Measurements from ENCODE around the gene RNF44. TPM values are rescaled to one million over a fixed set of nuclear protein-coding genes. Genes with fewer than 3 reads are reported as not detected.
"Not testable (repeated sequence)": the region's sequence is repeated elsewhere in the genome, so short reads cannot be mapped to it uniquely, and the experiment has no call there.

The RNF44 gene
- polyA plus RNA-seq, 3 donors from 2014 or later: 1.2 to 9.8 (median 2.0) TPM

DNA sequence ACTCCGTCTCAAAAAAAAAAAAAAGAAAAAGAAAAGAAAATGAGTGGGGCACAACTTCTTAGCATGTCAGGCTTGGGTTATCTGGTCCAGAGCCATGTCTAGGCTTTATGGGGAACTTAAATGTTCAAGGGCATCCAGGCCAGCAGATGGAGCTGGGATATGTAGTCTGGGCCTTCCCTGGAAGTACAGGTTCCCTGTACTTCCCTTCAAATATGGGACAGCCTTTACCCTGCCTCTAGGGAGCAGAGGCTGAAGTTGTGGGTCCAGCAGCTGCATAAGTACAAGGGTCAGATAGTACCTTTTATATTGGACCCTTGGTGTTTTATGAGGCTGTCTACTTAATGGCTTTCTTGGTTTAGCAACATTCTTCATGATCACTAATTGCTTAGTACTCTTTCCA is 46.9 kb downstream of the RNF44 start:
- H3K9me3 Mint-ChIP-seq: no peaks in the 10 kb centered on the region
- no peak for DNase-seq
- peak overlapping the region in 2 of 5 donors; percentile 27 to 36 for H3K4me3 Mint-ChIP-seq
- H3K4me1 Mint-ChIP-seq: peaks cover 36 to 40% of the 10 kb centered on the region in 2 donors
- H3K27ac Mint-ChIP-seq: peak overlapping the region in 4 of 6 donors; percentile 37 to 53 (median 44)
- H3K27me3 Mint-ChIP-seq (ENCODE audit: low read depth in 3 of 3): peaks cover 0 to 2% (median 1%) of the 10 kb centered on the region in 3 donors
- H3K36me3 Mint-ChIP-seq: peaks cover 19 to 57% (median 35%) of the 10 kb centered on the region in 3 donors

DNA sequence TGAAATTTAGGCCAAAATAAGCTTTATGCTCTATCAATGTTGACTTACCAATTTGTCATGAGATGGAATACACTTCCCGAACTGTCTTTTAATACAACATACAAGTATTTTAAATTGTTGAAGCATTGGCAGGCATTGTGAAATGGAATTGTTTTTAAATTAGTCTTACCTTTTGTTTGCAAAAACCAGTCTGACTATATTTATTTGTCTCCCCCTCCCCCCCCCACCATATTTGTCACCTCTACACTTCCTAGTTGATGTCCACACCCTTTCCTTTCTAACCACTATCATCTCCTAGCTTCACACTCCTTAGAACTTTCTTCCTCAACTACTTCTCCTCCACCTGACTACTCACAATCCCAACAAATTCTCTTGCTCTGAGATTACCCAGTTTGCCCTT is 48.1 kb downstream of the RNF44 start:
- DNase-seq: no peak
- Mint-ChIP-seq H3K4me3 (peak overlapping the region; percentile 67 to 87 (median 78)), H3K4me1 (peaks cover 47 to 48% of the 10 kb centered on the region in 2 donors), H3K27me3 (ENCODE audit: low read depth in 3 of 3) (peaks cover 0 to 2% (median 1%) of the 10 kb centered on the region in 3 donors), H3K27ac (peak overlapping the region; percentile 37 to 91 (median 84)), H3K36me3 (peaks cover 21 to 52% (median 28%) of the 10 kb centered on the region in 3 donors), H3K9me3 (no peaks in the 10 kb centered on the region)

DNA sequence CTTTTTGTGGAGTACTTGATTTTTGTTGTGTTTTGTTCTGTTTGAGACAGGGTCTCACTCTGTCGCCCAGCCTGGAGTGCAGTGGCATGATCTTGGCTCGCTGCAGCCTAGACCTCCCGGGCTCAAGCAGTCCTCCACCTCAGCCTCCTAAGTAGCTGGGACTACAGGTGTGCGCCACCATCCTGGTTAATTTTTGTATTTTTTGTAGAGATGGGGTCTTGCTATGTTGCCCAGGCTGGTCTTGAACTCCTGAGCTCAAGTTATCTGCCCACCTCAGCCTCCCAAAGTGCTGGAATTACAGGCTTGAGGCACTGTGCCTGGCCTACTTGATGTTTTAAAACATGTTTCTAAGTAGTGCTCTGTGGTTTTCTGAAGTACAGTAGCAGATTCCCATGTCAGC is 50.0 kb downstream of the RNF44 start:
- H3K27ac Mint-ChIP-seq; H3K9me3 Mint-ChIP-seq; DNase-seq; H3K27me3 Mint-ChIP-seq (ENCODE audit: low read depth in 3 of 3); H3K4me3 Mint-ChIP-seq: not testable (repeated sequence)
- peaks cover 48 to 68% of the 10 kb centered on the region in 2 donors for H3K4me1 Mint-ChIP-seq
- H3K36me3 Mint-ChIP-seq: peaks cover 9 to 33% (median 21%) of the 10 kb centered on the region in 3 donors

DNA sequence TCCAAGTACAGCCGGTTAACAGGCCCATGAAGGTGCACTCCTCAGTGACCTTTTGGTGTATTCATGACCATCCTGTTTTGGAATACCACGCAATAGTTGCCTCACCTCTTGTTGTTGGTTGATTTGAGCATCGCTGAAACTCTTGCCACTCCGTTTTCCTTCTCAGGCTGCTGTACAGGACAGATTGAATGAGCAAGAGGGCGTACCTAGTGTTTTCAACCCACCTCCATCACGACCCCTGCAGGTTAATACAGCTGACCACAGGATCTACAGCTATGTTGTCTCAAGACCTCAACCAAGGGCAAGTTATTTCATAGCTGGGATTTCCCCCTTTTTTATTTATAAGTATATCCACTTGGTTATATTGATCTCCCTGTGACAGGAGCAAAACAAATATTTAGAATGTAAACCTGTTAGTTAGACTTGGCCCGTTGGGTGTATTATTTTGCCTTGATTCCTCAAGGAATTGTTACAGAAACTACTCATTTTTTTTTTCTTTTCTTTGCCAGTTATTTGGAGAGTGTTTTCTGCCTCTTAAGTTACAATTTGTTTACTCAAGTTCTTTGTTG is 50.9 kb downstream of the RNF44 start:
- Mint-ChIP-seq H3K27ac (peak overlapping the region in 1 of 6 donors; percentile 26), H3K27me3 (ENCODE audit: low read depth in 3 of 3) (peaks cover 0 to 2% (median 1%) of the 10 kb centered on the region in 3 donors), H3K36me3 (peaks cover 6 to 25% (median 21%) of the 10 kb centered on the region in 3 donors), H3K4me1 (peaks cover 52 to 73% of the 10 kb centered on the region in 2 donors), H3K4me3 (no peak overlapping the region), H3K9me3 (no peaks in the 10 kb centered on the region)
- no peak for DNase-seq

DNA sequence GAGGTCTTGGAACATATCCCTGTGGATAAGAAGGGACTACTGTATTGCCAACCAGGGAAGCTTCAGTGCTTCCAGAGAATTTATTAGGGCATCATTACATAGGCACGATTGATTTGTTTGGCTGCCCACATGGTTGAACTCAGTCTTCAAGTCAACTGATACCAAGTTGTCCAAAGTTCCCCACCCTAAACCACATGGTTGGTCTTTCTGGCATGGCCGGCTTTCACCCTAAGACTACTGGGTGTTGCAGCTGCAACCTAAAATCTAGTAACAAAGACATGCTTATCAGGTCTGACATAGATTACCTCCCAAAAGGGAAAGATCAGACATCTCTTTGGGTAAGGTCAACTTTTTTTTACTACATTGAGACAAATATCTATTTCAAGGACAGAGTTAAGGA is 52.0 kb downstream of the RNF44 start:
- DNase-seq: no peak
- no peak overlapping the region for H3K4me3 Mint-ChIP-seq
- H3K9me3 Mint-ChIP-seq: no peaks in the 10 kb centered on the region
- peaks cover 0 to 2% (median 1%) of the 10 kb centered on the region in 3 donors for H3K27me3 Mint-ChIP-seq (ENCODE audit: low read depth in 3 of 3)
- peak overlapping the region in 1 of 6 donors; percentile 69 for H3K27ac Mint-ChIP-seq
- H3K36me3 Mint-ChIP-seq: peaks cover 6 to 18% (median 13%) of the 10 kb centered on the region in 3 donors
- H3K4me1 Mint-ChIP-seq: peaks cover 46 to 66% of the 10 kb centered on the region in 2 donors

DNA sequence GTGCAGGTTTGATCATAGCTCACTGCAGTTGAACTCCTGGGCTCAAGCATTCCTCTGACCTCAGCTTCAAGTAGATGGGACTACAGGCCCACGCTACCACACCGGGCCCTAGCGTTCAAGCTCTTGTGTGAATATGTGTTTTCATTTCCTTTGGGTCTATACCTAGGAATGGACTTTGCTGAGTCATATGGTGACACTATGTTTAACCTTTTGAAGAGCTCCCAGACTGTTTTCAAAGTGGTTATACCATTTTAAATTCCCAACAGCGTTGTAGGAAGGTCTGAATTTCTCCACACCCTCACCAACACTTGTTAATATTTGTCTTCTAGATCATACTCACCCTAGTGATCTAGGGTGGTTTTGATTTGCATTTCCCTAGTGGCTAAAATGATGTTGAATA is 55.5 kb downstream of the RNF44 start:
- H3K27ac Mint-ChIP-seq: peak overlapping the region in 2 of 6 donors; percentile 14 to 55
- H3K4me1 Mint-ChIP-seq: peaks cover 22 to 52% of the 10 kb centered on the region in 2 donors
- DNase-seq: no peak
- no peaks in the 10 kb centered on the region for H3K9me3 Mint-ChIP-seq
- H3K36me3 Mint-ChIP-seq: peaks cover 0 to 13% (median 10%) of the 10 kb centered on the region in 3 donors
- H3K4me3 Mint-ChIP-seq: no peak overlapping the region
- H3K27me3 Mint-ChIP-seq (ENCODE audit: low read depth in 3 of 3): no peaks in the 10 kb centered on the region

Other genes with a start within 250 kb of the RNF44 start
- 10 to 100 TPM; 43.8 to 56.0 (median 50.9) TPM for gene KIAA1191, start 175.6 kb downstream of the RNF44 start, polyA plus RNA-seq
- gene ARL10, start 171.9 kb downstream of the RNF44 start, polyA plus RNA-seq: under 1 TPM; 0.02 to 0.76 (median 0.45) TPM
- 10 to 100 TPM in 2 of 3 donors, 1 to 10 TPM in 1; 5.7 to 34.7 (median 16.6) TPM for gene NOP16, start 148.8 kb downstream of the RNF44 start, polyA plus RNA-seq
- 100 to 1,000 TPM; 186 to 218 (median 207) TPM for gene HIGD2A, start 148.7 kb downstream of the RNF44 start, polyA plus RNA-seq
- 100 to 1,000 TPM in 2 of 3 donors, 10 to 100 TPM in 1; 67.5 to 115 (median 113) TPM for gene CLTB, start 120.9 kb downstream of the RNF44 start, polyA plus RNA-seq
- 10 to 100 TPM in 2 of 3 donors, 1 to 10 TPM in 1; 9.0 to 17.6 (median 17.0) TPM for gene FAF2, start 89.0 kb downstream of the RNF44 start, polyA plus RNA-seq
- gene CDHR2, start 11.9 kb upstream of the RNF44 start, polyA plus RNA-seq: not detected
- under 1 TPM; 0.34 to 0.63 (median 0.46) TPM for gene GPRIN1, start 72.8 kb upstream of the RNF44 start, polyA plus RNA-seq
- gene SNCB, start 93.1 kb upstream of the RNF44 start, polyA plus RNA-seq: under 1 TPM in 1 of 3 donors, not detected in 2; 0.26 TPM
- gene EIF4E1B, start 93.3 kb upstream of the RNF44 start, polyA plus RNA-seq: not detected
- 10 to 100 TPM; 45.2 to 53.0 (median 49.4) TPM for gene TSPAN17, start 110.1 kb upstream of the RNF44 start, polyA plus RNA-seq

All from immature natural killer cell (primary cell).